Activated CD4-positive, alpha-beta T cell treated with anti-CD3 and anti-CD28 coated beads, Interleukin-2, amount 50 U/mL, for 48 hours (primary cell): ENCODE data around the gene DUSP22.
"Not testable (repeated sequence)": the region's sequence is repeated elsewhere in the genome, so short reads cannot be mapped to it uniquely, and the experiment has no call there.

Experiments used
- DNase-seq, 2 experiments: peaks; one replicate each; pipeline ENCODE4 v3.0.0-alpha.2; 2020

DUSP22 gene

GRCh38 chr6:313917-314316 lies 21.6 kb downstream of the DUSP22 start:
- DNase-seq: no peak

- DNase-seq: no peak
These were observed 22.1 kb downstream of the DUSP22 start for GRCh38 chr6:314377-314776.

- no peak for DNase-seq
These were observed 22.9 kb downstream of the DUSP22 start for GRCh38 chr6:315226-315625.

- no peak for DNase-seq
These were observed 23.9 kb downstream of the DUSP22 start for GRCh38 chr6:315921-316752.

GRCh38 chr6:316753-317038 lies 24.4 kb downstream of the DUSP22 start:
- DNase-seq: no peak

- no peak for DNase-seq
These were observed 24.8 kb downstream of the DUSP22 start for GRCh38 chr6:317060-317447.

- no peak for DNase-seq
These were observed 25.3 kb downstream of the DUSP22 start for GRCh38 chr6:317448-318144.

- DNase-seq: no peak
These were observed 26.1 kb downstream of the DUSP22 start for GRCh38 chr6:318243-318890.

- peak; percentile 23 to 47 for DNase-seq
These were observed 27.2 kb downstream of the DUSP22 start for GRCh38 chr6:319177-320131.

DNA sequence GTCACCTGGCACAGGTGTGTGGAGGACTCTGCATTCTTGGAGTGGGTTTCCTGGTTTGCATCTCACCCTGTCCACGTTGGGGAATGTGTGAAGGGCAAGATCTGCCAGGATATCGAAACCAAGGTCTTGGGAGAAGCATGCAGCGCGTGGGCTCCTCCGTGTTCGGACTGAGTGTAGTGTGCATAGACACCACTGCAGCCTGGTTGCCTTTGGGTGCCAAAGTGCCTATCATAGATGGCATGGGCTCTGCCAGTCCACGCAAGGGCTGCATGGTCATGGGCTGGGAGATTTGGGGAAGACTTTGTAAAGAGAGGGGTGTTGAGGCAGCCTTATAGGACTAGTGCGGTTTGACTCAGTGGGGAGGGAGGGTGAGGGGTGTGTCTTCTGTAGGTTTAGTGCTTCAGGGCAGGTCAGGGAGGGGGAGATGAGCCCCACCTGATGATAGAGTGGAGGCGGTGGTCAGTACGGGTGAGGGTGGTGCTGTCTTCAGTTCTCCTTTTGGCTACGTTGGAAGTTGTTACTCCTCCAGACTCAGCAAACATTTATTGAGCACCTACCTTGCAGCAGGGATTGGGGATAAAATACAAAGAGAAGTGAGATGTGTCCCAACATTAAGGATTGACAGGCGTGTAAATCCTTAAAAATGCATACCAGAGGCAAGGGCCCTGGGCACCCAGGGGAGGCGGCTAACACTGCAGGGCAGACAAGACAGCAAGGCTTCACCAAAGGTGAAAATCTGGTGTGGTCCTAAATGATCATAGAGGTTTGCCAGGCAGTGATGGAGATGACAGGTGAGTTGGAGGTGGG lies 28.3 kb downstream of the DUSP22 start:
- no peak for DNase-seq

- no peak for DNase-seq
These were observed 28.8 kb downstream of the DUSP22 start for GRCh38 chr6:321158-321438.

- no peak for DNase-seq
These were observed 29.4 kb downstream of the DUSP22 start for GRCh38 chr6:321536-322258.

- DNase-seq: no peak
These were observed 30.1 kb downstream of the DUSP22 start for GRCh38 chr6:322259-322930.

DNA sequence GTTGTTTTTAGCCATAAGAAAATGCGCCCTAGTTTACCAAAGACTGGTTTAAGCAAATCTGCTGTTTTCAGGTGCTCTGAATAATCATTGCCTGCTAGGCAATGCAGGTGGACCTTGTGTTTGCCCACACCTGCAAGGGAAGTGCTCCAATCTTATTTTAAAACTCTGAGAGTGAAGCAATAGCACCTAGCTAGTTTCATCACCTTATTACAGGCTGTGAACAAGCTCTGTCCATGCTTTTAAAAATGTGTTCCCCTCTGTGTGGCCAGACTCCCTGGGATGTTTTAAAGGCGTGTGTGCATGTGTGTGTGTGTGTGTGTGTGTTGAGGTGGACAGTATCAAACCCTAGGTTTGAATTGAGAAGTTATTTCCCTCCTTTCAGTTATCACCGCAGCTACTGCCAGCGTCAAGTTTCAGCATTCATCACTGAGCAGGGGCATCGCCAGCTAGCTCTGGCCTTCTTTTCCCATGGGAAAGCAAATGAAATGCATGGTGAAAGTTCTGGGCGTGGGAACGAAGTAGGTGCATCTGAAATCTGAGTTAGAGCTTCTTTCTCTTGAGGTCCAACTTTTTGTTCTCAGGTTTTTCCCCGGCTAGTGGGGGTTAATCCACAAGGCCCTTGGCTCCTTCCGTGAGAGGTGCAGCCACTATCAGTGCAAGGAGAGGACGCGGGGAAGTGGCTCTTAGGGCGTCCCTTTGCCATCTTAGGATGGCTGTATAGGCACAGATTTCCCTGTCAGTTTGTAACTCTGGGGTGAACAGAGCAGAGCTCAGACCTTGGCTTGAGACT lies 30.8 kb downstream of the DUSP22 start:
- no peak for DNase-seq

- DNase-seq: no peak
These were observed 31.4 kb downstream of the DUSP22 start for GRCh38 chr6:323730-324088.

- no peak for DNase-seq
These were observed 31.9 kb downstream of the DUSP22 start for GRCh38 chr6:324116-324728.

- no peak for DNase-seq
These were observed 32.4 kb downstream of the DUSP22 start for GRCh38 chr6:324729-325125.

- not testable (repeated sequence) for DNase-seq
These were observed 33.0 kb downstream of the DUSP22 start for GRCh38 chr6:325161-325860.

- not testable (repeated sequence) for DNase-seq
These were observed 33.8 kb downstream of the DUSP22 start for GRCh38 chr6:326066-326465.
